ENCODE results near the gene RAB44. TPM values are rescaled to one million over a fixed set of nuclear protein-coding genes. Genes with fewer than 3 reads are reported as not detected.

The RAB44 gene
- total and polyA plus RNA-seq, 2 experiments from 2014 or later: not detected

DNA sequence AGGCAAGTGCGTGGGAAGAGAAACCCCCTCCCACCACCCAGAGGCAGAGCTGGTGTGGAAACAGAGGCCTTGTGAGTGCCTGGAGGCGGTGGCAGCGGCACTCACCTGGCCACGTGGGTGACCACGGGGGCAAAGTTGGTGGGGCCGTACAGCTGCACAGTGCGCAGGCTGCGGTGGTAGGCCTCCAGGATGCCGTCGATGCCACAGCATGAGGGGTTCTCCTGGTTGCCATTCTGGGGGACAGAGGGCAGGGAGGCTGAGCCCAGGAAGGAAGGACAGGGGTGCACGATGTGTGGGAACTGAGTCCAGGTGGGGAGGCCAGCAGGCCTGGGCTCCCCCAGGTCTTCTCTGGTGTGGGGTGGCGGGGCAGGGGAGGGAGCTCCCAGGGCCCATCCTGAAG is 47.7 kb downstream of the RAB44 start:
- Histone ChIP-seq H3K27ac (no peak overlapping the region), H3K4me3 (no peak overlapping the region), H3K4me1 (ENCODE audit: low read depth) (no peaks in the 10 kb centered on the region)

DNA sequence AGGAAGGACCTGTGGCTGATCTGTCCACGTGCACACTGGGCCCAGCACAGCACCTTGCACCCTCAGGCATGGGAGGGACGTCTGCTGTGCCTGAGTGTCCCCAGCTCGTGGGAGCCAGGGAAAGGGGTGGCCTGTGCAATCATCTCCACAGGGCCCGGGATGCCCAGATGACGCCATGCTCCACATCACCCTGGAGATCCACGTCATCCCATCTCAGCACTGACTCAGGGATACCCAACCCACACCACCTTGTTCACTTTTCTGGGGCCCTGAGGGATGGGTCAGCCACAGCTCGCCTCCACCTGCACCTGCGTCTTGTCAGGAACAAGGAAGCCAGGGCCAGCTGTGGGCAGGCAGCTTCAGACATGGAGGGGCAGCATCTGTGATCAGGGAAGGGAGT is 48.2 kb downstream of the RAB44 start:
- no peaks in the 10 kb centered on the region for H3K27me3 ChIP-seq
- no peaks in the 10 kb centered on the region for H3K4me1 ChIP-seq (ENCODE audit: low read depth)
- DNase-seq (ENCODE audit: low read depth in 1 of 2, low spot score in 1 of 2): no peak
- H3K36me3 ChIP-seq: no peaks in the 10 kb centered on the region
- TF ChIP-seq, protein P1, sequence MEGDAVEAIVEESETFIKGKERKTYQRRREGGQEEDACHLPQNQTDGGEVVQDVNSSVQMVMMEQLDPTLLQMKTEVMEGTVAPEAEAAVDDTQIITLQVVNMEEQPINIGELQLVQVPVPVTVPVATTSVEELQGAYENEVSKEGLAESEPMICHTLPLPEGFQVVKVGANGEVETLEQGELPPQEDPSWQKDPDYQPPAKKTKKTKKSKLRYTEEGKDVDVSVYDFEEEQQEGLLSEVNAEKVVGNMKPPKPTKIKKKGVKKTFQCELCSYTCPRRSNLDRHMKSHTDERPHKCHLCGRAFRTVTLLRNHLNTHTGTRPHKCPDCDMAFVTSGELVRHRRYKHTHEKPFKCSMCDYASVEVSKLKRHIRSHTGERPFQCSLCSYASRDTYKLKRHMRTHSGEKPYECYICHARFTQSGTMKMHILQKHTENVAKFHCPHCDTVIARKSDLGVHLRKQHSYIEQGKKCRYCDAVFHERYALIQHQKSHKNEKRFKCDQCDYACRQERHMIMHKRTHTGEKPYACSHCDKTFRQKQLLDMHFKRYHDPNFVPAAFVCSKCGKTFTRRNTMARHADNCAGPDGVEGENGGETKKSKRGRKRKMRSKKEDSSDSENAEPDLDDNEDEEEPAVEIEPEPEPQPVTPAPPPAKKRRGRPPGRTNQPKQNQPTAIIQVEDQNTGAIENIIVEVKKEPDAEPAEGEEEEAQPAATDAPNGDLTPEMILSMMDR (IDR thresholded peaks at IDR 0.05; ENCODE audit: low read depth, low read length): no peak
- H3K9me3 ChIP-seq (ENCODE audit: low read depth): no peaks in the 10 kb centered on the region
- H3K4me3 ChIP-seq: no peak overlapping the region
- no peak overlapping the region for H3K27ac ChIP-seq

More for the DNA sequence above, 47.7 kb downstream of the RAB44 start:
- Histone ChIP-seq H3K9me3 (ENCODE audit: low read depth) (no peaks in the 10 kb centered on the region), H3K27me3 (no peaks in the 10 kb centered on the region), H3K36me3 (no peaks in the 10 kb centered on the region)
- TF ChIP-seq, protein P1 (IDR thresholded peaks at IDR 0.05; ENCODE audit: low read depth, low read length): no peak
- DNase-seq (ENCODE audit: low read depth in 1 of 2, low spot score in 1 of 2): no peak

DNA sequence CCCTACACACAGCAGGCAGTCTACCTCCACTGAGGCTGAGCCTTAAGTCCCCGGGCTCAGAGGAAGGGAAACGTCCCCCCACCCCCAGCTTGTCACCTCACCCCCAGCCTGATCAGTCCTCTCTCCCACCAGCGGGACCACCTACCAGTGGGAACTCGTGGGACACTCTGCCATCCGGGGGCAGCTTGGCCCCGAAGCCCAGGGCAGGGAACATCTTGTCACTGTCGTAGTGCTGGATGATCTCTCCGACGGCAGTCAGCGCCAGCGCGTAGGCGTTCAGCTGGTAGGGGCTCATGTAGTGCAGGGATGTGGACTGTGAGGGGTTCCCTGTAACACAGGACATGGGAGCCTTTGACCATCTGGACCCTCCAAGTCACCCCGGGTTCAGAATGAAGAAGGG is 48.6 kb downstream of the RAB44 start:
- Histone ChIP-seq H3K36me3 (no peaks in the 10 kb centered on the region), H3K27me3 (no peaks in the 10 kb centered on the region), H3K4me1 (ENCODE audit: low read depth) (no peaks in the 10 kb centered on the region), H3K27ac (no peak overlapping the region), H3K9me3 (ENCODE audit: low read depth) (no peaks in the 10 kb centered on the region), H3K4me3 (no peak overlapping the region)
- TF ChIP-seq, protein P1 (IDR thresholded peaks at IDR 0.05; ENCODE audit: low read depth, low read length): no peak
- DNase-seq (ENCODE audit: low read depth in 1 of 2, low spot score in 1 of 2): no peak

DNA sequence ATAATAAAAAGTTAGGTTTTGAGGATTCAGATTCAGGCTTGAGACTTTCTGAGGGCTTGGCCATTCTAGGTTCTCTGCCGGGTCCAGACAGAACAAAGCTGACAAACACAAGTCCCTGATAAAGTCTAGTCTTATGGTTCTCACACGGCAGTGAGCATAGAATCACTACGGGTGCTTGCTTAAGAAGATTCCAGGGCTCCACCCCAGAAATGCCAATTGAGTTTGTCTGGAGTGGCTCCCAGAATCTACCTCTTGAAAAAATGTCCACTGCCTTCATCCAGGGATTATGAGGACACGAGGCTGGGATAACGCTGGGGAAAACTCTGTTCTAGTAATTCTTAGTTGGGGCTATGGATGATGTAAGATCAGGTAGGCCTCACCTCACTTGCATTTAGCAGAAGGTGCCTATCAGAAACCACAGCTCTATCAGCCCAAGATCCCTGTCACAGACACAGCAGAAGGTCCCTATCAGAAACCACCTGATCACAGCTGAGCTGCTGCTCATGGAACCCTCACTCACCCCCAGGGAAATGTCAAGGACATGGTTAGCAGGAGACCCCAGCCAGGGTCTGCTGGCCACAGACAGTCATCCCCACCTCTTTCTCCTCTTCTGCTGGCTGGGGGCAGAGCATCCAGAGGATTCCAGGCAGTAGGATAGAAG is 52.3 kb downstream of the RAB44 start:
- no peak for DNase-seq (ENCODE audit: low read depth in 1 of 2, low spot score in 1 of 2)
- Histone ChIP-seq H3K27me3 (no peaks in the 10 kb centered on the region), H3K4me1 (ENCODE audit: low read depth) (no peaks in the 10 kb centered on the region), H3K4me3 (no peak overlapping the region), H3K36me3 (no peaks in the 10 kb centered on the region), H3K27ac (no peak overlapping the region), H3K9me3 (ENCODE audit: low read depth) (no peaks in the 10 kb centered on the region)
- TF ChIP-seq, protein P1 (IDR thresholded peaks at IDR 0.05; ENCODE audit: low read depth, low read length): no peak

DNA sequence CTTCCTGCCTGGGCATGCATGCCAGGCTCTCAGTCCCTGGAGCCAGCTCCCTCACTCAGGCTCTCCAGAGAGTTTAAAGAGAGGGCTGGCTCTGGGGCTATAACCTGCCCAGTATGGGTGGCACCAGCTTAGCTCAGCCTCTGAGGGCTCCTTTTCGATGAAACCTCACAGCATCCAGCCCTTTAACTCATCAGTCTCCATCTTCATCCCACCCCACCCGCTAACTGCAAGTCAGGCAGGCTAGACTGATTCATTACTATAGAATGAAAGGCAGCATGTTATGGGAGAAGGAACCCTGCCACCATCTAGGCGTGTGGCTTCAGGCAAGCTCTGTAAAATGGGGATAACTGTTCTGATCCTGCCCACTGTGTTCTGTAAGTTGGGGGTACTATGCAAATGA is 53.5 kb downstream of the RAB44 start:
- no peak for DNase-seq (ENCODE audit: low read depth in 1 of 2, low spot score in 1 of 2)
- no peaks in the 10 kb centered on the region for H3K27me3 ChIP-seq
- no peaks in the 10 kb centered on the region for H3K36me3 ChIP-seq
- TF ChIP-seq, protein P1 (IDR thresholded peaks at IDR 0.05; ENCODE audit: low read depth, low read length): no peak
- H3K4me3 ChIP-seq: no peak overlapping the region
- H3K27ac ChIP-seq: no peak overlapping the region
- no peaks in the 10 kb centered on the region for H3K4me1 ChIP-seq (ENCODE audit: low read depth)
- H3K9me3 ChIP-seq (ENCODE audit: low read depth): no peaks in the 10 kb centered on the region
